Esophagus muscularis mucosa (tissue), 4 donors: Measurements from ENCODE around the gene FAM8A1. TPM values are rescaled to one million over a fixed set of nuclear protein-coding genes. Genes with fewer than 3 reads are reported as not detected.

Experiments
- DNase-seq: peaks from one replicate; pipeline ENCODE4 v3.0.0-alpha.2; 2017; ENCODE audit errors: extremely low spot score
- H3K27ac ChIP-seq, 4 donors: fragments of 200-600 bp; sonication (generic); replicated peaks in 1 of 4; 1 replicate in 3 of 4; 2 replicates in 1 of 4; pipeline ENCODE4 v1.5.1; 2016 to 2019; ENCODE audit warnings: mild to moderate bottlenecking in 1 of 4
- H3K27me3 ChIP-seq, 4 donors: fragments of 200-600 bp; sonication (generic); one replicate each; pipeline versions ENCODE4 v1.5.1 to v1.6.0; 2016 to 2019
- H3K36me3 ChIP-seq, 4 donors: fragments of 200-600 bp; sonication (generic); one replicate each; pipeline ENCODE4 v1.5.1; 2016 to 2019
- H3K4me1 ChIP-seq, 4 donors: fragments of 200-600 bp; sonication (generic); one replicate each; pipeline ENCODE4 v1.5.1; 2016 to 2019
- H3K4me3 ChIP-seq, 4 donors: fragments of 200-600 bp; sonication (generic); 1 replicate in 2 of 4; 2 replicates in 2 of 4; pipeline ENCODE4 v1.5.1; 2016 to 2019; ENCODE audit warnings: mild to moderate bottlenecking in 4 of 4, moderate library complexity in 1 of 4
- H3K9me3 ChIP-seq, 4 donors: fragments of 200-600 bp; sonication (generic); 1 replicate in 3 of 4; 2 replicates in 1 of 4; pipeline ENCODE4 v1.5.1; 2016 to 2019
- CTCF ChIP-seq, 3 experiments: fragments of 200-600 bp in 2 of 3; fragments of 450-650 bp in 1 of 3; sonication (generic) in 2 of 3; IDR thresholded peaks; one replicate each; pipeline ENCODE4 v1.5.1; 2017 to 2019; ENCODE audit warnings: antibody characterized with exemption in 3 of 3, mild to moderate bottlenecking in 2 of 3, moderate library complexity in 1 of 3
- EP300 ChIP-seq: sonication (generic); formaldehyde crosslinking; IDR thresholded peaks from one replicate; pipeline ENCODE4 v1.6.1; 2017; ENCODE audit warnings: antibody characterized with exemption
- POLR2A ChIP-seq: fragments of 450-650 bp; IDR thresholded peaks from one replicate; pipeline ENCODE4 v1.6.1; 2017; ENCODE audit warnings: antibody characterized with exemption, moderate library complexity, mild to moderate bottlenecking, low read depth
- POLR2AphosphoS5 ChIP-seq, 2 donors: sonication (generic); formaldehyde crosslinking; IDR thresholded peaks; one replicate each; pipeline ENCODE4 v1.6.1; 2017; ENCODE audit warnings: antibody characterized with exemption in 2 of 2
- WGBS: methylation state at CpG from one replicate; pipeline ENCODE4 v1.1.5; 2018; 5-methylcytosine and 5-hydroxymethylcytosine counted together
- intact Hi-C: fragments of 100-400 bp; cut with DNase I; formaldehyde crosslinking; loops from one replicate; pipeline ENCODE4 v1.15.1; 2023
- total RNA-seq, 4 donors: library from RNA; depleted of rRNA; stranded (reverse); fragments of >200 nt; gene quantifications; one replicate each; pipeline versions ENCODE4 v1.1.0 to v1.2.1, GENCODE V29; 2016

FAM8A1 gene
- total RNA-seq, 4 donors from 2014 or later = 36.8 to 58.8 (median 40.9) TPM

GRCh38 chr6:17600527-17601385 lies 654 bp downstream of the FAM8A1 start:
- peaks cover 3 to 33% (median 17%) of the 10 kb centered on the region in 4 donors for H3K36me3 ChIP-seq
- H3K27ac ChIP-seq = peak overlapping the region; percentile 95 to 99 (median 98)
- peak overlapping the region; percentile 72 to 99 (median 96) for H3K4me3 ChIP-seq
- intact Hi-C loops = loop anchor here (10.0 kb wide), 1 partner anchor 104 kb away; the partner anchor contains the start of gene NUP153
- no peaks in the 10 kb centered on the region for H3K27me3 ChIP-seq
- 0% methylated on average over 3 of the region's 77 CpGs for WGBS
- H3K9me3 ChIP-seq = no peaks in the 10 kb centered on the region
- peaks cover 14 to 32% (median 24%) of the 10 kb centered on the region in 4 donors for H3K4me1 ChIP-seq
- no peak for DNase-seq
- peak in 1 of 2 donors; percentile 18 for TF ChIP-seq POLR2AphosphoS5 (IDR thresholded peaks at IDR 0.05)
- no peak for TF ChIP-seq EP300

- Histone ChIP-seq H3K36me3 (peaks cover 3 to 39% (median 23%) of the 10 kb centered on the region in 4 donors), H3K9me3 (no peaks in the 10 kb centered on the region), H3K4me3 (peak overlapping the region; percentile 72 to 99 (median 96)), H3K27ac (peak overlapping the region; percentile 95 to 99 (median 98)), H3K4me1 (peaks cover 14 to 32% (median 24%) of the 10 kb centered on the region in 4 donors), H3K27me3 (no peaks in the 10 kb centered on the region)
- TF ChIP-seq EP300 = no peak
- TF ChIP-seq POLR2AphosphoS5 (IDR thresholded peaks at IDR 0.05) = no peak
- no peak for TF ChIP-seq POLR2A
- no peak for TF ChIP-seq CTCF (IDR thresholded peaks at IDR 0.05)
- intact Hi-C loops = loop anchor here (10.0 kb wide), 1 partner anchor 103 kb away; the partner anchor contains the start of gene NUP153
- 4% methylated on average over 5 of the region's 5 CpGs for WGBS
- no peak for DNase-seq
Measured at GRCh38 chr6:17601386-17601703, 1.2 kb downstream of the FAM8A1 start.

GRCh38 chr6:17602888-17603287 lies 2.8 kb downstream of the FAM8A1 start:
- H3K4me3 ChIP-seq = no peak overlapping the region
- no peak for DNase-seq
- WGBS = 38% methylated on average over 1 of the region's 1 CpG
- intact Hi-C loops = loop anchor here (10.0 kb wide), 1 partner anchor 102 kb away; the partner anchor contains the start of gene NUP153
- TF ChIP-seq POLR2A = no peak
- no peak for TF ChIP-seq EP300
- TF ChIP-seq POLR2AphosphoS5 (IDR thresholded peaks at IDR 0.05) = no peak
- no peak for TF ChIP-seq CTCF (IDR thresholded peaks at IDR 0.05)
- no peak overlapping the region for H3K27ac ChIP-seq
- H3K36me3 ChIP-seq = peaks cover 4 to 54% (median 29%) of the 10 kb centered on the region in 4 donors
- peaks cover 14 to 32% (median 24%) of the 10 kb centered on the region in 4 donors for H3K4me1 ChIP-seq
- H3K9me3 ChIP-seq = no peaks in the 10 kb centered on the region
- H3K27me3 ChIP-seq = no peaks in the 10 kb centered on the region

GRCh38 chr6:17606606-17607005 lies 6.5 kb downstream of the FAM8A1 start:
- 94% methylated on average over 4 of the region's 4 CpGs for WGBS
- TF ChIP-seq EP300 = no peak
- intact Hi-C loops = loop anchor here (10.0 kb wide), 1 partner anchor 98 kb away; the partner anchor contains the start of gene NUP153
- Histone ChIP-seq H3K27me3 (no peaks in the 10 kb centered on the region), H3K9me3 (no peaks in the 10 kb centered on the region), H3K4me1 (peaks cover 7 to 21% (median 14%) of the 10 kb centered on the region in 4 donors), H3K27ac (no peak overlapping the region), H3K36me3 (peaks cover 8 to 71% (median 40%) of the 10 kb centered on the region in 4 donors), H3K4me3 (no peak overlapping the region)
- no peak for DNase-seq

GRCh38 chr6:17610835-17611234 lies 10.7 kb downstream of the FAM8A1 start:
- Histone ChIP-seq H3K36me3 (peaks cover 10 to 56% (median 39%) of the 10 kb centered on the region in 4 donors), H3K27ac (no peak overlapping the region), H3K27me3 (no peaks in the 10 kb centered on the region), H3K9me3 (no peaks in the 10 kb centered on the region), H3K4me3 (no peak overlapping the region), H3K4me1 (no peaks in the 10 kb centered on the region)
- no peak for DNase-seq
- intact Hi-C loops = no loop called here
- TF ChIP-seq EP300 (no peak), CTCF (IDR thresholded peaks at IDR 0.05) (no peak), POLR2A (no peak), POLR2AphosphoS5 (IDR thresholded peaks at IDR 0.05) (no peak)
- WGBS = 83% methylated on average over 3 of the region's 3 CpGs
